HG03196 (cell line): ENCODE results near the gene KRTAP10-4.
"Not testable (repeated sequence)": the region's sequence is repeated elsewhere in the genome, so short reads cannot be mapped to it uniquely, and the experiment has no call there.

Experiments used
- ATAC-seq: cut with Tn5 transposase; IDR thresholded peaks from one replicate; pipeline ENCODE4 v1.9.1; 2021; ENCODE audit not compliant: unreplicated experiment

KRTAP10-4 gene

GRCh38 chr21:44596068-44596725 lies 22.7 kb downstream of the KRTAP10-4 start:
- no peak for ATAC-seq

GRCh38 chr21:44598061-44598460 lies 24.5 kb downstream of the KRTAP10-4 start:
- ATAC-seq, result no peak

- ATAC-seq, result no peak
Observed at GRCh38 chr21:44599264-44600029, 25.9 kb downstream of the KRTAP10-4 start.

- not testable (repeated sequence) for ATAC-seq
Observed at GRCh38 chr21:44600118-44600978, 26.8 kb downstream of the KRTAP10-4 start, which contains the start of gene KRTAP10-7. Gene KRTAP10-7 (plus strand): TSS chr21:44600597. CDS start chr21:44600622, 25 bp downstream.

GRCh38 chr21:44601091-44601490 lies 27.6 kb downstream of the KRTAP10-4 start:
- ATAC-seq, result not testable (repeated sequence)

GRCh38 chr21:44601596-44602462 lies 28.3 kb downstream of the KRTAP10-4 start:
- no peak for ATAC-seq

- no peak for ATAC-seq
Observed at GRCh38 chr21:44602463-44602850, 28.9 kb downstream of the KRTAP10-4 start.

- ATAC-seq, result no peak
Observed at GRCh38 chr21:44603109-44603875, 29.8 kb downstream of the KRTAP10-4 start.

GRCh38 chr21:44603911-44604310 lies 30.4 kb downstream of the KRTAP10-4 start:
- ATAC-seq, result no peak

- ATAC-seq, result no peak
Observed at GRCh38 chr21:44606495-44606894, 33.0 kb downstream of the KRTAP10-4 start.

- no peak for ATAC-seq
Observed at GRCh38 chr21:44609193-44609592, 35.7 kb downstream of the KRTAP10-4 start.

- not testable (repeated sequence) for ATAC-seq
Observed at GRCh38 chr21:44610157-44610843, 36.8 kb downstream of the KRTAP10-4 start.

- ATAC-seq, result no peak
Observed at GRCh38 chr21:44611551-44611950, 38.0 kb downstream of the KRTAP10-4 start.

GRCh38 chr21:44612029-44612486 lies 38.5 kb downstream of the KRTAP10-4 start, which contains the start of gene KRTAP10-8:
Gene KRTAP10-8 (plus strand): TSS chr21:44612079. CDS start chr21:44612101, 22 bp downstream.
- no peak for ATAC-seq

GRCh38 chr21:44612669-44613229 lies 39.2 kb downstream of the KRTAP10-4 start:
- ATAC-seq, result no peak

GRCh38 chr21:44613386-44614155 lies 40.0 kb downstream of the KRTAP10-4 start:
- ATAC-seq, result no peak

GRCh38 chr21:44614161-44614631 lies 40.7 kb downstream of the KRTAP10-4 start:
- ATAC-seq, result no peak

- no peak for ATAC-seq
Observed at GRCh38 chr21:44614961-44615391, 41.4 kb downstream of the KRTAP10-4 start.
